ENCODE results near the gene TAF3.
A peak's percentile ranks its signal among the peaks of the same experiment; 100 is the strongest.

The TAF3 gene

GRCh38 chr10:7942316-7942715, 124.0 kb downstream of the TAF3 start:
- DNase-seq = no peak

- DNase-seq = no peak
These were observed 124.6 kb downstream of the TAF3 start for GRCh38 chr10:7942859-7943258.

GRCh38 chr10:7944215-7944480, 125.8 kb downstream of the TAF3 start:
- no peak for DNase-seq

- no peak for DNase-seq
These were observed 126.2 kb downstream of the TAF3 start for GRCh38 chr10:7944537-7944936.

- DNase-seq = no peak
These were observed 126.7 kb downstream of the TAF3 start for GRCh38 chr10:7945034-7945433.

GRCh38 chr10:7945469-7946187, 127.3 kb downstream of the TAF3 start:
- DNase-seq = no peak

- no peak for DNase-seq
These were observed 130.2 kb downstream of the TAF3 start for GRCh38 chr10:7948371-7949000.

GRCh38 chr10:7950981-7951847, 132.9 kb downstream of the TAF3 start:
- DNase-seq = no peak

- no peak for DNase-seq
These were observed 134.0 kb downstream of the TAF3 start for GRCh38 chr10:7952266-7952665.

- no peak for DNase-seq
These were observed 135.1 kb downstream of the TAF3 start for GRCh38 chr10:7953447-7953846.

- no peak for DNase-seq
These were observed 137.1 kb downstream of the TAF3 start for GRCh38 chr10:7955446-7955845.

- peak; percentile 1 for DNase-seq
These were observed 138.2 kb downstream of the TAF3 start for GRCh38 chr10:7956508-7956907.

- DNase-seq = no peak
These were observed 139.3 kb downstream of the TAF3 start for GRCh38 chr10:7957591-7957990.

- no peak for DNase-seq
These were observed 140.1 kb downstream of the TAF3 start for GRCh38 chr10:7958442-7958841.

- no peak for DNase-seq
These were observed 141.8 kb downstream of the TAF3 start for GRCh38 chr10:7960108-7960507.

GRCh38 chr10:7962592-7962991, 144.3 kb downstream of the TAF3 start:
- no peak for DNase-seq

GRCh38 chr10:7965457-7965856, 147.2 kb downstream of the TAF3 start:
- no peak for DNase-seq

- no peak for DNase-seq
These were observed 148.7 kb downstream of the TAF3 start for GRCh38 chr10:7967035-7967434.

- DNase-seq = no peak
These were observed 150.3 kb downstream of the TAF3 start for GRCh38 chr10:7968510-7969112.

GRCh38 chr10:7969623-7970022, 151.3 kb downstream of the TAF3 start:
- no peak for DNase-seq

- no peak for DNase-seq
These were observed 153.6 kb downstream of the TAF3 start for GRCh38 chr10:7971949-7972348.

- no peak for DNase-seq
These were observed 154.1 kb downstream of the TAF3 start for GRCh38 chr10:7972367-7972766.

- DNase-seq = no peak
These were observed 161.9 kb downstream of the TAF3 start for GRCh38 chr10:7980196-7980595.

GRCh38 chr10:7982727-7983126, 164.4 kb downstream of the TAF3 start:
- no peak for DNase-seq
